NK-92 (cell line): Measurements from ENCODE around the gene HIPK2.

Experiments used
- DNase-seq: peaks from one replicate; lab custom pipeline; 2025; ENCODE audit not compliant: unreplicated experiment; lab: John Stamatoyannopoulos, UW

Gene HIPK2

DNA sequence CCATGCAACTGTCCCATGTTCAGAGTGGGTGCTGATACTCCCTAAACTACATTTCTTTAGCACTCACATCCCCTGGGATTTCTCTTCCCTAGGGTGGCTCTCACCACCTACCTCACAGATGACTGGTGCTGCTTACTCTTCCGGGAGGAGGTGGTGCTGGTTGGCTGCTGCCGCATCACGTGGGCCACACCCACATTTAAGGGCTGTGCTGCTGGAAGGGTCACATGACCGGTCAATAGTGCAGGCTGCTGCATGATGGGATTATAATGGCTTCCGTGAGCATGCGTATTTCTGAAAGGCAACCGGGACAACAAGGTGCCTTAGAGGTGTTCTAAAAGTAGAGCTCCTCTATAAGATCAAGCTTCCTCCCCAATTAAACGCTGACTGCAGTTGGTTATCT, 177.5 kb downstream of the HIPK2 start:
- DNase-seq, result no peak

DNA sequence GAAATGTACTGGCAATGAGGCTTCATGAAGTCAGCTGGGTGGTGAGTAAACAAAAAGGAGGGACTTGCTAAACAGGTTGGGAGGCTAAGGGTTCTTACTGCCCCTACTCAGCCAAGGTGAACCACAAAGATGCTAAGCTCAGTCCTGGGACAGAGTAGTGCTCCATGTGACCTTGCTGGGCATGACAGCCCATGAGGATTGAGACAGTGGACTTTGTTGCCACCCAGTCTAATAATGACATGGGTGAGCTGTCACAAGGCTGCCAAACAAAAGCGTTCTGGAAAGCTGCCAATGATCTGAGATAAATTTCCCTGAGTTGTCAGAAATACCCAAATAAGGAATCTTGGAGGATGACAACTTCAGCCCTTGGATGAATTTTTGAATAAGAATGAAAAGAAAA, 179.2 kb downstream of the HIPK2 start:
- DNase-seq, result no peak

DNA sequence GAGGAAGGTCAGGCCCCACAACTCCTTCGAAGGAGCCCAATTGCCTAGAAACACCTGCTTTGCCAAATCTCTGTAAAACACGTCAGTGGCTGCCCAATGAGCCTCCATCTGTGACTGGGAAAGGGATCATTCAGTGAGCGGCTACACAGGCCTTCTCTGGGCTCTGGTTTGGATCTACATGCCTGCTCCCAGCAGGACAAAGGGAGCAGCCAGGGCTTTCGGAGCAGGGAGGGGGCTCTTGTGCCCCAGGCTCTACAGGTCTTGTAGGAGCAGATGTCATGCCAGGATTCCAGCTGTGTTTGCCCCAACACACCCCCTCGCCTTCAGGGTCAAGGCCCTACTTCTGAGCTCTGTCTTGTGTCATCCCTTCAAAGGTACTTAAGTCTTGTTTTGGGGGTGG, 180.8 kb downstream of the HIPK2 start:
- DNase-seq, result no peak

DNA sequence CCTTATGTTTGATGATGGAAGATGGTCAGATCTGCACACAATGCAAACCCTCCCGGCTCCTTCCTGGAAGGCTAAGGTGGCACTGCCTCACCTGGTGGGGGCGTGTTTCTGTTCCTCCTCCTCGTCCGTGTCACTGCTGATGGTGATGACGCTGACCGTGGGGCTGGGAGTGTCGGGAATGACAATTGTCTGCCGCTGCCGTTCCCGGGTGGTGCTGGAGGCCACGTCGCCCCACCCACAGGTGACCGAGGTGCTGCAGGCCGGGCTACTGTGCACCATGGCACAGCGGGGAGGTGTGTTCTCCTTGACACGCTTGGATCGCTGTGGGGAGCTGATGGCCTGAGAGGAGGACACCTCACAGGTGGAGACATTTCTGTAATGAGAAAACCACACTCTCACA, 181.2 kb downstream of the HIPK2 start:
- DNase-seq, result no peak

DNA sequence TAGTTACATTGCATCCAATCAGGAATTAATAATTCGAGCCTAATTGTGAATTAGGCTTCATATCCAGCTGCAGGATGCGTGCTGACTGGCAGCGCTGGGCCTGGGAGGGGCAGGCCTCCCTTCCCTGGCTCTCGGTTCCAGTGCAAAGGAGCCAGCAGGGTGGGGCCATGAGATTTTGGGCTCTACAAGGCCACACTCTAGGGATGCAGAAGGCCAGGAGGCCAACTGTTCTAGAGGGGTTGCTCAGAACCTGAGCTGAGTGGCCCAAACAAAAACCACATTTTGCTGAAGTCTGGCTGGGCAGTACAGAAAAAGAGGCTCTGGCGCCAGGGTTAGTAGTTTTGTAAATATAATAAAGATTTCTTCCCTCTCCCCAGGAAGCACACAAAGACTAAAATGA, 182.0 kb downstream of the HIPK2 start:
- no peak for DNase-seq

DNA sequence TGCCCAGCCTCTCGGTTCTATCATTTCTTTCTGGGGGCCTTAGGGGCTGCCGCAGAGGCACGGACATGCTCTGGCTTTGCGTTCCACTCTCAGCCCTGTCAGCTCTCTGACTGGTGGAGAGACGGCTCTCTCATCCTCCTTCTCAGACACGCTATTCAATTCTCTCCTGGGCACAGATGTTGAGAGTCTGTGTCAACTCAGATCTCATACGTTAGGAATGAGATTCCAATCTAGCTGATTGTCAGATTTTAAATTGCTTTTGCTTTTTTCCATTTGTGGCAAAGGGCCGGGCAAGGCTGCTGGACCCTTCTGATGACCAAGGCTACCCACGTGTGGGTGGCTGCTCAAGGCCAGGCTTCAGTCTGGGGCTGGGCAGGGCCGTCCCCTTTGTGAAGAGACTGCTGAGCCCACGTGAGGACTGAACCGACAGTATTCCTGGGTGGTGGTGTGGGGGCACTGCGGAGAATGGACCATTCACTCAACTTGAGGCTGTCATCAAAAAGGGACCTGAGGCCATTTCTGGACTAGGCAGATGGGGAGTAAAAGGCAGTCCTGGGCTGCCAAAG, 182.8 kb downstream of the HIPK2 start:
- DNase-seq, result no peak

DNA sequence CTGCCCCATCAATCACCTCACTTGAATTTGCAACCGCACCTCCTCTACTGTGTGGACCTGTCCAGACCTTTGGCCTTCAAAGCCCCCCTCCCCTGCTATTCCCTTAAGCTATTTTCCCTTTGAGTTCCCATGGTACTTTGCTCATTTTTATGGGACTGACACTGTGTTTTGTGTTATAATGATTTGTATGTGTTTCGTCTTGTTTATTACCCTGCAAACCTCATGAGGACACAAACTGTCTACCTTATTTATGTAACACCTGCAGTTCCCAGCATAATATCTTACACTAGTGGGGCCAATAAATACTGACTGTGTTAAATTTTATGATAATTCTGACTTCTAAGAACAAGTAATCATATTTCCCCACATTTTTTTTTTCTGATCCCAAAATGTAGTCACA, 183.7 kb downstream of the HIPK2 start:
- DNase-seq, result no peak

DNA sequence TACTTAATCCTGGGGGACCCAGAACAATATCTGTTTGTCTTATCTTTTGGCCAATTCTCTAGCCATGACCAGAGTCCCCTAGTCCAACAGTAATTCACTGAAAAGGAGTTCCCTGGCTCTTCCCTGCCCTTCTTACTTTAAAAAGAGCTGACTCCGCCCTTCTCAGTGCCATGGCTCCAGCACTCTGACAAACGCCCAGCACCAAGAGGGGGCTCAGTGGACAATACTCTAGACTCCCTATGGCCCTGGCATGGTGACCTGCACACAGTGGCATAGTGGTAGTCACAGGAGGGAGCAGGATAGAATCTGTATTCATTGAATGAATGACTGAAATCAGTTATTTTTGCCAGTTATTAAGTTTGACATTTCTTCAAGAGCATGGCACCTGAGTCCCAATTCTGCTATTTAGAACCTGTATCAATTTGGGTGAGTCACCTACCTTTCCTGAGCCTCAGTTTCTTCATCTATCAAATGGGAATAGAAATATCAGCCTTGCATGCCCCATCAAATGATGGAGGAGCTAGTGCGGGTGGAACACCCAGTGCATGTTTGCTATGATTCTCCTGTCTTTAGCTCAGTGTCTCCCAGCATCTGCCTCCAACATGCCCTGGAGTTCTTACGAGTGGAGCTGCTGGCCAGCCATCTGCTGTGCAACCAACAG, 184.9 kb downstream of the HIPK2 start:
- no peak for DNase-seq

DNA sequence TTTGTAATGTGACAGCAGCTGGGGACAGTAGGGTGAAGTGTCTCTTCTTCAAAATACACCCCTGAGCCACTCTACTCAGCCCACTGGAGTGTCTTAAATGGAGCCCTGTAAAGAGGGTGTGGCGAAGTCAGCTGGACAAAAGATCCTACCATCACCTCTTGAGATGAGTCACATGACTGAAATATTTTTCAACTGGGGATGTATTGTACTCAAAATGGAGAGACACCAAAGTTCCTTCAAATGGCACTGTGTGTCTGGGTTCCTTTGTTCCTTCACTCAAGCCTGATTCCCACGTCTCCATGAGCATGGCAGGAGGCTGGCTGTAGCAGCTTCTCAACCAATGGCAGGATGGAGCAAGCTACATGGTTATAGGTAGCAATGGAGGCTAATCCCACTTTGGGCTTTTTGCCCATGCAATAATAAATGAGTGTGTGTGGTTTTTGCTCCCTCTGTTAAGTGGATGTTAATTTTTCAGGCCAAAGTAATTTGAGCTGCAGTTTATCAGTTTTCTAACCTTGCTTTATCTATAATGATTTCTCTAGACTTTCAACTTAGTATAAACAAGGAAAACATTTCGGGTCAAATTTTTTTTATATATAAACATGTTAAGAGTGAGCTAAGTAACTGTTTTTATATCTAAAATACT, 186.1 kb downstream of the HIPK2 start:
- DNase-seq, result no peak

DNA sequence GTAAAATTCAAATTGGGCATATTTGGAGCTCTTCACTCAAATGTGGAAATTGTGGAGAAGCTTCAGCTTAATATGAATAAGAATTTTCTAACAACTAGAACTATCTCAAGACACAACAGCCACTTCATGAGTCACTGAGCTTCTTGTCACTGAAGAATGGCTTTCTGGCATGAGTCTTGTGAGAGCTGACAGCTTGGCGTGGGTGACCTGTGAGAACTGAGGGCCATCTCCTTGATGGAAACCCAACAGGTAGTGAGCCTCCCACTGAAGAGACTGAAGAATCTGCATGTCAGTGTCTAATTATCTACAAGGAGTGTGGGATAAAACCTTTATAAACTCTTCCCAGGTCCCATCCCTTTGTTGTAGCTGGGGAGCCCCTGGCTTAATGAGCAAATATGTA, 188.3 kb downstream of the HIPK2 start:
- no peak for DNase-seq

DNA sequence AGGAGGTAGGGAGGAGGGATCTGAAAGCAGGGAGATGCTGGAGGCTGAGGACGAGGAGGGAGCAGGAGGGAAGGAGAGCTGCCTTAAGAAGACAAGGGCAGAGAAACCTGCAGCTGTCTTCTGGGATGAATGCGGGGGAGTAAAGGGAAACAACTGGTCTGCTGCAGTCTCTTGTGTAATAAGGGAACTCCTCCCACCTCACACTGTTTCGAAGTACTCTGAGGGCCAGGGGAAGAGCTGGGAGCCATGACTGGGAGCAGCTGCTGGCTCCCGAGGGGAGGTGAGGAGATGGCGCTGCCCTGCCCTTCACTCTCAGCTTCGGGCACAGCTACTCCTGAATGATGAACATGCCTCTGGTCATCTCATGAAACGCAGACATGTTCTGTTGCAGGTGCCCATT, 189.2 kb downstream of the HIPK2 start:
- no peak for DNase-seq

DNA sequence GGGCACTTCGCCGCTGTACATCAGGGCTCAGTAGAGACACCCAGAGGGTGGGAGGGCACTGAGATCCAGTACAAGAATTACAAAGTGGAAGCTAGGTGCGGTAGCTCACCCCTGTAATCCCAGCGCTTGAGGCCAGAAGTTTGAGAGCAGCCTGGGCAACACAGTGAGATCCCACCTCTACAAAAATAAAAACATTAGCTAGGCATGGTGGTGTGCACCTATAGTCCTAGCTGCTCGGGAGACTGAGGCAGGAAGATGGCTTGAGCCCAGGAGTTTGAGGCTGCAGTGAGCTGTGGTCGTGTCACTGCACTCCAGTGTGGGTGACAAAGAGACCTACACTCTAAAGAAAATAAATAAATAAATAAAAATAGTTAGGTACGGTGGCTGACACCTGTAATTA, 190.3 kb downstream of the HIPK2 start:
- no peak for DNase-seq

DNA sequence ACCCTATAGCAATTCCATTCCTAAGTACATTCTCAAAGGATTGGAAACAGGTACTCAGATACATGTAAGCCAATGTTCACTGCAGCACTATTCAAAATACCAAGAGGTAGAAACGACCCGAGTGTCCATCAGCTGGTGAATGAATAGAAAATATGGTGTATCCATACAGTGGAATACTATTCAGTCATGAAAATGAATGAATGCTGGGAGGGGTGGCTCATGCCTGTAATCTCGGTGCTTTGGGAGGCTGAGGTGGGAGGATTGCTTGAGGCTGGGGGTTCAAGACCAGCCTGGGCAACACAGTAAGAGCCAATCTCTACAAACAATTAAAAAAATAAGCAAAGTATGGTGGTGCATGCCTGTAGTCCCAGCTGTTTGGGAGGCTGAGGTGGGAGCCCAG, 191.5 kb downstream of the HIPK2 start:
- no peak for DNase-seq

DNA sequence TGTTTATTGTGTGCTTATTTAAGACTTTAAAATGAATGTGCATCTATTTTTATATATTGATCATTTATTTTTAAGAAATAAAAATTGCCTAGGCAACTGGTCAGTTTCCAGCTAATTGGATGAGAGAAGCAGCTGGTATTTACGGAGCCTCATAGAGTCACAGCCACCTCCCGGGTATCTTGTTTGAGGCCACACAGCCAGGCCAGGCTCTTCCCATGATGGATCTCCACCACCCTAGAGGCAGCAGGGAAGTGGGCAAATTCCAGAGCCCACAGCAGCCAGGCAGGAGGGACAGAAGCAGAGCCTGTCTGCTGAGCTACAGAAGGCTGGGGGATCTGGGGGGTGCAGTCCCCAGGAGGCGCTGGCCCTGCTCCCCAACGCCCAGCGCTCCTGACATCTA, 192.8 kb downstream of the HIPK2 start:
- DNase-seq, result no peak

DNA sequence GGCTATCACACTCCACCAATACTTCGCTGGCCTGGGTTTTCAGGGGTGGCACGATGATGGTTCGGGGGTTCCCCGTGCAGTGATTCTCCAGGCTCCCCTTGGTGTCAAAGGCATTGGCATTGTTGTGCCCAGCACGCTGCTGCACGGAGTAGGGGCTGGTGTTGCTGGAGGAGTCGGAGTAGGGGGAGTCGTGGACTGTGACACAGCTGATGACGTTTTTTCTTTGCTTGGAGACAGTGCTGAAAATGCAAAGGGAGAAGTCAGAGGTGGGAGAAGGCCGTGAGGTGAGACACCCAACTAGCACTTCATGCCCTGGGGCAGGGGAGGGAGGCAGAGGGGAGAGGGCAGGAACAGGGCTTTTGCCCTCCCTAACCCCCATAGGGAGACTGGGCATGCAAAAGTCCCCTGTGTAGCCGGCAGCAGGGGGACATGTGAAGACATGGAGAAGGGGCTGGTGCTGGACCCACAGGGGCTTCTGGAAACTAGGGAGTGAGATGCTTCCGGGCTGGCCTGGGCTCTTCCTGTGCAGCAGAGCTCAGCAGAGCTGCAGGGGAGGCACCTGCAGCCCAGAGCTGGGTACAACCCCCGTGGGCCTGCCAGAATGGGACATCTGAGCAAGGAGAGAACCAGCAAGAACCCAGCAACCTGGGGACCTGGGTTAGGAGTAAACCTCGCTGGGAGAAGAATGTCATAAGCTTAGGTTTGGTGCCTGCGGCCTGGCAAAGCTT, 193.8 kb downstream of the HIPK2 start:
- DNase-seq, result no peak

DNA sequence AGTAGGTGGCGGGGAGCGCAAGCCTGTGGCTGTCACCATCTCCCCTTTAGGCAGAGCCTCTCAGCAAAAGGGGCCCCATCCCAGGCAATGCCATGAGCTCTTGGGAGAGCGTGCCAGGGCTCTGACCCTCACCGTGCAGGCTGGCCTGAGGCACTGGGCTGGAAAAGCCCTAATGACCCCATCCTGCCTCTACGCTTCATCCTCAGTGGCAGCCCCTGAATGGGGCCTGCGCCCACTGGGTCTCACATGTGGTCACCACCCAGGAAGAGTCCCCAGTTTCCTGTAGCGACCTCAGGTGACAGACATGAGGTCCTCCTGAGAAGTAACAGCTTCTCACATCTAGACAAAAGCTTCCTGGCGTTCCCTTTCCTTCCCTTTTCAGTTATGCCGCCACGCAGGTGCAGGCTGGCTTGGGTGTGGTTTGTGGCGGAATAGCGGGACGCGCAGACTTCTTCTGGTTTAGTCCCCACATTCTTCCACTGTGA, 195.1 kb downstream of the HIPK2 start:
- no peak for DNase-seq

DNA sequence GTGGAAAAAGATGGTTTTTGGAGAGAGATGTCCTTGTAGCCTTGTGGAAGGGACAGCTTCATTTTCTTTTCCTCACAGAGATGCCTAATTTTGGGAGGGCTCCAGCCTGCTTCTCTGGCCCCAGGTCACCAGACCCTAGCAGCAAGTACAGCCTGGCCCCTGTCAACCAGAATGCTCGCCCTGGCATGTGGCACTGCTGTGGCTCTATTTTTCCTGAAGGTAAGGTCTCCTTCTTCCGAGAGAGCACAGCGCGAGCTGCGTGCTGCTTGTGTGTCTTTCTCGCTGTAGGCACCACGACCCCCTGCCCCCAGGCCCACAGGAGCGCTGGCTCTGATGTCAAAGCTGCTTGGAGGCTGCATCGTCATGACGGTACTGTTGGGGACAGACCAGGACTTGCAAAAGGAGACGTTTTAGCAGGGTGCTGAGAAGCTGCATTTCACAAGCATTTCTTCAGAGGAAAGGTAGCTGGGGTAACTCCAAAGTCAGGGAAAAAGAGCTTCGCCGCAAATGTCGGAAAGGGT, 195.6 kb downstream of the HIPK2 start:
- DNase-seq, result no peak

DNA sequence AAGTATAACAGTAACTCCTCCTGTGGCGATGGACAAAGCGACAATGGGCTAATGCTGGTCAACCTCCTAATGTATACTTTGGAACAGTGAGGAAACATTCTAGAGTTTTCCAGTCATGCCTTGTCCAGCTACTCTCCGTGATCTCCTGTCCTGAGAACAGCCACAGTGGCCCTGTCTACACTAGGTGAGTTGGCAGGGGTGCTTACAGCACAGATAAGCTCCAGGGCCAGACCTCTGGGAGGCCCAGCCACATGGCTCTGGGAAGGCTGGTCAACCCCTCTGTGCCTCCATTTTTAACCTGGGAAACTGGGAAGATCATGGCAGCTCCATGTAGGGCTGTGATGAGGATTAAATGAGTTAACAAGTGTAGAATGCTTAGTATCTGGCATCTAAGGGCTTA, 197.4 kb downstream of the HIPK2 start:
- no peak for DNase-seq

DNA sequence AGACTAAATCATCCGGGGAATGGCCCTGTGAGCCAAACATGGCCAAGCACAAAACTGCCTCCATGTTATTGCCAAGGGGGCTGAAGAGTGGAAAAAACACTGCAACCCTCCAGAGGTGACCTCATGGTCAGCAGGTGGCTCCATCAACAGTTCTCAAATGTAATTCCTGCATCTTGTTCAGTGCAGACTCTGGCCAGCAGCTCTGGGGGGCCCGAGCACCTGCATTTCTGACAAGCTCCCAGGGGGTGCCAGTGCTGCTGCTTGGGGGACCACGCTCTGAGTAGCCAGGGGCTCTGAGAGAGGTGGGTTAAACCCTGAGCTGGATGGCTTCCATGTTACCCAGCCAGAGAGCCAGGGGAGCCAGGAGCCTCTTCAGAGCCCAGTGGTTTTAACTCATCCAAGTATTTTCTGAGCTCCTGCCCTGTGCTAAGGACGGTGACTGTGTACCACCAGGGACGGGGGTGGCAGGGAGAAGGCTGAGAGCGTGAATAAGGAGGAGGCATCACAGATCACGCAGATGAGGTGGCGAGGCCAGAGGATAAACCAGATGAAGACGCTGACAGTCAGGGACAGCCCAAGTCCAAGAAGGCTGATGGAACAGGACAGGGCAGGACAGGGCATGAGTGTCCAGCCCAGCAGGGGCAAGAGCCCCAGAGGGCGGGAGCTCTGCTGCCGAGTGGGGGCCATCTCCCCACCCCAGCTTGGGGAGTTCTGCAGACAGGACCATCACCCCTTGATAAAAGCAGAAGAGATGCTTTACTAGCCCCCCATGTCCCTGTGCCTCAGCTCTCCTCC, 201.4 kb downstream of the HIPK2 start:
- DNase-seq, result no peak

DNA sequence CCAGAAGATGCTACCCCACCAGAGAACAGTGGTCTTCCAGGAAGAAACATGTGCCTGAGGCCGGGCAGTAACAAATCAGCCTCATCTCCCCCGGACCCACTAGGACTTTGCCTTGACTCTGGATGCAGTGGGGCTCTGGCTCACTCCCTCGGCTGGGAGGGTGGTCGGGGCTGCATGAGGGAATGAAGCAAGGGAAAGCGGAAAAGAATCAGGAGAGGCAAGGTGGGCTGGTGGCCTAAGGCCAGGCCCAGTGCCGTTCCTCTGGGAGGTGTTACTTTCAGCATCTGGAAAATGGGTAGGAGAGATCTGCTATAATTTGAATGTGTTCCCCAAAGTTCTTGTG, 202.5 kb downstream of the HIPK2 start:
- DNase-seq, result no peak
